HepG2 (cell line): ENCODE data around the gene CYB561. TPM values are rescaled to one million over a fixed set of nuclear protein-coding genes. Genes with fewer than 3 reads are reported as not detected.

ENCODE experiments used
- ATAC-seq: fragments of 200-7000 bp; cut with Tn5 transposase; 3 replicates; pipeline ENCODE4 v1.9.1; 2020; ENCODE audit warnings: mild to moderate bottlenecking, moderate library complexity
- BruUV-seq: library from RNA; stranded (reverse); fragments of 400-500 nt; replicated peaks from 2 replicates; lab custom pipeline; 2021; lab: Mats Ljungman, UMichigan
- CTCF ChIA-PET: fragments of 300-600 bp; formaldehyde crosslinking; extraction: SDS; loops from one replicate; lab custom pipeline; 2021; ENCODE audit warnings: low total read pairs, inconsistent platforms, low intra/inter-chr PET ratio; lab: Yijun Ruan, JAX
- POLR2A ChIA-PET: fragments of 350-600 bp; sonication (Branson Sonifier 250); formaldehyde crosslinking; loops from one replicate; lab custom pipeline; 2020; ENCODE audit warnings: antibody characterized with exemption, inconsistent platforms; lab: Yijun Ruan, JAX
- DNase-seq: peaks from one replicate; pipeline ENCODE4 v3.0.0-alpha.2; 2015; ENCODE audit warnings: low spot score
- FAIRE-seq: peaks from 3 replicates; lab custom pipeline; 2011; peaks lifted over from hg19 to GRCh38; lab: Jason Lieb, UNC
- H2AFZ ChIP-seq: one replicate; pipeline ENCODE4 v1.6.1; 2011; ENCODE audit warnings: low read length, inconsistent platforms
- H3K27ac ChIP-seq: fragments of 300-600 bp; 3 replicates; pipeline ENCODE4 v1.8.0; 2011; ENCODE audit warnings: mixed run types, mild to moderate bottlenecking, mixed read lengths, low read length, inconsistent platforms; ENCODE audit not compliant: insufficient read depth; ENCODE audit errors: extremely low read length
- H3K27me3 ChIP-seq, 2 experiments: fragments of 200-600 bp in 1 of 2; 2 replicates in 1 of 2; 3 replicates in 1 of 2; pipeline versions ENCODE4 v1.6.0 to v1.8.0; 2011; ENCODE audit warnings: low read length in 2 of 2, mild to moderate bottlenecking in 2 of 2, moderate library complexity in 2 of 2, inconsistent platforms in 1 of 2; ENCODE audit not compliant: insufficient read depth in 2 of 2, control insufficient read depth in 1 of 2
- H3K36me3 ChIP-seq, 2 experiments: fragments of 200-600 bp in 1 of 2; replicated peaks in 1 of 2; 2 replicates in 1 of 2; 3 replicates in 1 of 2; pipeline versions ENCODE4 v1.5.1 to v1.8.0; 2011; ENCODE audit warnings: low read length in 2 of 2, inconsistent platforms in 1 of 2; ENCODE audit not compliant: insufficient read depth in 2 of 2, control insufficient read depth in 1 of 2
- H3K4me1 ChIP-seq: 2 replicates; pipeline ENCODE4 v1.5.1; 2012; ENCODE audit warnings: low read length, inconsistent platforms; ENCODE audit not compliant: insufficient read depth
- H3K4me2 ChIP-seq: 2 replicates; pipeline ENCODE4 v1.6.0; 2011; ENCODE audit warnings: low read depth, low read length, inconsistent platforms
- H3K4me3 ChIP-seq, 3 experiments: fragments of 200-600 bp in 1 of 3; sonication (generic), shearing (Covaris generic) in 1 of 3; replicated peaks in 1 of 3; 2 replicates each; pipeline ENCODE4 v1.5.1; 2011 to 2016; ENCODE audit warnings: low read length in 3 of 3, inconsistent platforms in 2 of 3, low read depth in 2 of 3, mild to moderate bottlenecking in 2 of 3, control low read depth in 1 of 3, mixed read lengths in 1 of 3; ENCODE audit not compliant: insufficient read depth in 1 of 3
- H3K79me2 ChIP-seq: one replicate; pipeline ENCODE4 v1.6.1; 2011; ENCODE audit warnings: low read length, inconsistent platforms; ENCODE audit not compliant: insufficient read depth
- H3K9ac ChIP-seq: 2 replicates; pipeline ENCODE4 v1.6.0; 2011; ENCODE audit warnings: mild to moderate bottlenecking, low read depth, low read length, inconsistent platforms; ENCODE audit not compliant: insufficient read depth
- H3K9me3 ChIP-seq: 2 replicates; pipeline ENCODE4 v1.5.1; 2012; ENCODE audit warnings: mild to moderate bottlenecking, low read length
- H4K20me1 ChIP-seq: 2 replicates; pipeline ENCODE4 v1.6.0; 2011; ENCODE audit warnings: inconsistent platforms, mild to moderate bottlenecking, low read length, moderate library complexity; ENCODE audit not compliant: insufficient read depth
- CREM ChIP-seq, 2 experiments: sonication (generic) in 1 of 2; formaldehyde crosslinking in 1 of 2; IDR thresholded peaks; 2 replicates each; pipeline versions ENCODE4 v1.4.0 to v1.6.1; 2016 to 2020; ENCODE audit warnings: antibody characterized with exemption in 1 of 2, mild to moderate bottlenecking in 1 of 2, missing genetic modification reagents in 1 of 2
- EEA1 ChIP-seq: sonication (generic); formaldehyde crosslinking; IDR thresholded peaks from 2 replicates; pipeline ENCODE4 v1.5.1; 2020; ENCODE audit warnings: mild to moderate bottlenecking, missing genetic modification reagents, borderline replicate concordance
- JUN ChIP-seq: sonication (generic); formaldehyde crosslinking; IDR thresholded peaks from 2 replicates; pipeline ENCODE4 v1.4.0; 2020; ENCODE audit warnings: mild to moderate bottlenecking, missing genetic modification reagents
- NR2C2 ChIP-seq: sonication (generic); formaldehyde crosslinking; IDR thresholded peaks from 2 replicates; pipeline ENCODE4 v1.4.0; 2020; ENCODE audit warnings: missing genetic modification reagents, mild to moderate bottlenecking, moderate library complexity, borderline replicate concordance
- SETDB1 ChIP-seq: sonication (generic); formaldehyde crosslinking; IDR thresholded peaks from 2 replicates; pipeline ENCODE4 v1.5.1; 2020; ENCODE audit warnings: missing genetic modification reagents, mild to moderate bottlenecking, borderline replicate concordance
- TOPORS ChIP-seq: sonication (generic); formaldehyde crosslinking; IDR thresholded peaks from 2 replicates; pipeline ENCODE4 v1.8.0; 2023; ENCODE audit warnings: mild to moderate bottlenecking, missing genetic modification reagents
- ZNF256 ChIP-seq: sonication (generic); formaldehyde crosslinking; conservative IDR thresholded peaks from 2 replicates; pipeline ENCODE4 v1.4.0; 2020; ENCODE audit warnings: missing genetic modification reagents
- WGBS: methylation state at CpG from one replicate; pipeline ENCODE4 v1.1.6; 2017; ENCODE audit warnings: low lambda C conversion rate; 5-methylcytosine and 5-hydroxymethylcytosine counted together
- in situ Hi-C: cut with HindIII; loops from 2 replicates; pipeline ENCODE4 v1.10.0; 2017; ENCODE audit warnings: low pct_unique_long_range_greater_than_20kb; ENCODE audit not compliant: extremely low pct_ligation_motif_present
- intact Hi-C: fragments of 100-400 bp; cut with micrococcal nuclease; formaldehyde crosslinking; loops from one replicate; pipeline ENCODE4 v1.10.0; 2022; ENCODE audit not compliant: unreplicated experiment
- polyA plus RNA-seq, 8 experiments: library from polyadenylated mRNA; depleted of rRNA in 3 of 8; stranded (reverse) in 7 of 8; unstranded in 1 of 8; fragments of >200 nt; fragmentation: Illumina TruSeq in 4 of 8; extraction: Trizol in 4 of 8; gene quantifications; 2 replicates each; pipeline versions ENCODE4 v1.2.1 to v1.2.3, GENCODE V29; 2011 to 2016; ENCODE audit warnings: low read depth in 4 of 8, missing spikeins in 1 of 8, mixed read lengths in 1 of 8; ENCODE audit not compliant: insufficient read depth in 1 of 8
- total RNA-seq, 5 experiments: library from RNA; depleted of rRNA; stranded (reverse); fragments of >200 nt; fragmentation: Illumina TruSeq; extraction: Trizol; gene quantifications; 2 replicates each; pipeline ENCODE4 v1.2.3, GENCODE V29; 2016; ENCODE audit warnings: low read depth in 1 of 5
- TF ChIP-seq, protein P1 (sequence below): IDR thresholded peaks from 2 replicates; pipeline ENCODE4 v1.6.1; 2016; ENCODE audit warnings: mild to moderate bottlenecking, missing biosample characterization, missing genetic modification reagents

CYB561 gene
- total and polyA plus RNA-seq, 2 of the 13 experiments (the other 11 are each of a cell fraction or from before 2014, with no cell fraction given) = 1.5 to 6.7 TPM

DNA sequence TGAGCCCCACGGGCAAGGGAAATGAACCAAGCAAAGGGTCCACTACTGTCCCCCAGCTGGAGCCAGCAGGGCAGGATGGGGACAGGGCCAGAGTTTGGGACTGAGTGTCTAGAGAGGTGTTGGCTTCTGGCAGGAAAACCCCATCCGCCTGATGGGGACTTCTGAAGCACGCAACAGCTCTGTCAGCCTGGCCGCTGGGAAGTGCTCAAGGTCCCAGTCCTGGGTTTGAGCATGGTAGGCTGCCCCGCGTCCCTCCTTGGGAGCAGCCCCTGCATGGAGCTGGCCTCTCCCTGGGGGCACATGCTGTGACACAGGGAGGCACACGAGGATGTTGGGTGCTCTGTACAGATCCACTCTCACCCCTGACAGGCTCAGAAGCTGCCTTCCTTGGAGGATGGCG is 45.3 kb upstream of the CYB561 start:
- 10% methylated on average over 2 of the region's 8 CpGs for WGBS
- Histone ChIP-seq H3K4me3 (no peak overlapping the region), H3K79me2 (no peaks in the 10 kb centered on the region), H3K27ac (no peak overlapping the region), H3K4me2 (no peak overlapping the region), H3K36me3 (no peaks in the 10 kb centered on the region), H3K9me3 (no peaks in the 10 kb centered on the region), H3K9ac (no peak overlapping the region), H3K4me1 (peaks cover 11% of the 10 kb centered on the region; the same call in 1 of the 2 replicates), H2AFZ (no peak overlapping the region), H4K20me1 (no peaks in the 10 kb centered on the region), H3K27me3 (peaks cover 20 to 97% of the 10 kb centered on the region in 2 experiments; a peak in 4 of 5 replicates)
- in situ Hi-C loops = no loop called here
- ATAC-seq = no peak
- ChIA-PET POLR2A (interaction anchor here (0.6 kb wide), 1 partner anchor 706 kb away, joined by 3 read pairs; no protein-coding TSS in a partner anchor), CTCF (no interaction called here)
- intact Hi-C loops = no loop called here
- BruUV-seq = no TSS peak
- FAIRE-seq = no peak
- TF ChIP-seq, protein P1, sequence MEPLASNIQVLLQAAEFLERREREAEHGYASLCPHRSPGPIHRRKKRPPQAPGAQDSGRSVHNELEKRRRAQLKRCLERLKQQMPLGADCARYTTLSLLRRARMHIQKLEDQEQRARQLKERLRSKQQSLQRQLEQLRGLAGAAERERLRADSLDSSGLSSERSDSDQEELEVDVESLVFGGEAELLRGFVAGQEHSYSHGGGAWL = no peak
- TF ChIP-seq JUN (CRISPR knock-in tag) = no peak
- TF ChIP-seq CREM (IDR thresholded peaks at IDR 0.05) = no peak
- no peak for TF ChIP-seq CREM (CRISPR knock-in tag; IDR thresholded peaks at IDR 0.05)
- no peak for TF ChIP-seq EEA1 (CRISPR knock-in tag)
- no peak for TF ChIP-seq ZNF256 (CRISPR knock-in tag)
- TF ChIP-seq NR2C2 = no peak
- no peak for DNase-seq

DNA sequence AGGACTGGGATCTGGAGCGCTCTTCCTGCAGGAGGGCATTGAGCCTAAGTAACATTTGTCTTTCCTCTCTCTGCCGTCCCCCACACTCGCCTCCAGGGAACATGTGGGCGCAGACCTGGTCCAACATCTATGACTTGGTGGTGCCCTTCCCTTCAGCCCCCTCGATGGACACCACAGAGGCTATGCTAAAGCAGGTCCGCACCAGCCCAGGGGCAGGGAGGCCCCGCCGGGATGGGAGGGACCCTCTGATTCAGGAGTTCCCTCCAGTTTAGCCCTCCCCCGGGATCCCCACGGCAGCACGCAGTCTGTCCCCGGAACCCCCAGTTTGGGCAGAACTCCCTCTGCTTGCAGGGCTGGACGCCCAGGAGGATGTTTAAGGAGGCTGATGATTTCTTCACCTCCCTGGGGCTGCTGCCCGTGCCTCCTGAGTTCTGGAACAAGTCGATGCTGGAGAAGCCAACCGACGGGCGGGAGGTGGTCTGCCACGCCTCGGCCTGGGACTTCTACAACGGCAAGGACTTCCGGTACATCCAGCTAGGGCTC is 44.8 kb upstream of the CYB561 start:
- ChIA-PET CTCF (no interaction called here), POLR2A (interaction anchor here (0.6 kb wide), 1 partner anchor 706 kb away, joined by 3 read pairs; no protein-coding TSS in a partner anchor)
- in situ Hi-C loops (no loop called here), intact Hi-C loops (no loop called here)
- Histone ChIP-seq H3K4me3 (no peak overlapping the region), H3K27ac (no peak overlapping the region), H4K20me1 (no peaks in the 10 kb centered on the region), H3K36me3 (no peaks in the 10 kb centered on the region), H3K79me2 (no peaks in the 10 kb centered on the region), H3K27me3 (peaks cover 22 to 99% of the 10 kb centered on the region in 2 experiments; a peak in 4 of 5 replicates), H3K9ac (no peak overlapping the region), H2AFZ (no peak overlapping the region), H3K9me3 (no peaks in the 10 kb centered on the region), H3K4me2 (no peak overlapping the region), H3K4me1 (peaks cover 11% of the 10 kb centered on the region; the same call in 1 of the 2 replicates)
- WGBS = 59% methylated on average over 20 of the region's 22 CpGs
- ATAC-seq (no peak), FAIRE-seq (no peak), DNase-seq (no peak)
- no TSS peak for BruUV-seq
- TF ChIP-seq TOPORS (CRISPR knock-in tag) (no peak), SETDB1 (CRISPR knock-in tag) (no peak)
- TF ChIP-seq, all 625 proteins: peak for 0
